Astrocyte of the spinal cord (primary cell): ENCODE results near the gene MX1.

Source experiments
- DNase-seq: peaks from one replicate; pipeline ENCODE4 v3.0.0; 2011; ENCODE audit warnings: low read depth, low spot score
- H3K4me3 ChIP-seq: 2 replicates; pipeline ENCODE4 v1.5.1; 2011; ENCODE audit warnings: low read depth, mild to moderate bottlenecking, low read length, moderate library complexity
- in situ Hi-C: cut with HindIII; loops from 2 replicates; pipeline ENCODE4 v1.10.0; 2017; ENCODE audit warnings: low sequenced_read_pairs
- TF ChIP-seq, protein P1 (sequence below): IDR thresholded peaks from 2 replicates; pipeline ENCODE4 v1.5.1; 2012; ENCODE audit warnings: low read depth, mild to moderate bottlenecking, low read length, inconsistent platforms

MX1 gene

DNA sequence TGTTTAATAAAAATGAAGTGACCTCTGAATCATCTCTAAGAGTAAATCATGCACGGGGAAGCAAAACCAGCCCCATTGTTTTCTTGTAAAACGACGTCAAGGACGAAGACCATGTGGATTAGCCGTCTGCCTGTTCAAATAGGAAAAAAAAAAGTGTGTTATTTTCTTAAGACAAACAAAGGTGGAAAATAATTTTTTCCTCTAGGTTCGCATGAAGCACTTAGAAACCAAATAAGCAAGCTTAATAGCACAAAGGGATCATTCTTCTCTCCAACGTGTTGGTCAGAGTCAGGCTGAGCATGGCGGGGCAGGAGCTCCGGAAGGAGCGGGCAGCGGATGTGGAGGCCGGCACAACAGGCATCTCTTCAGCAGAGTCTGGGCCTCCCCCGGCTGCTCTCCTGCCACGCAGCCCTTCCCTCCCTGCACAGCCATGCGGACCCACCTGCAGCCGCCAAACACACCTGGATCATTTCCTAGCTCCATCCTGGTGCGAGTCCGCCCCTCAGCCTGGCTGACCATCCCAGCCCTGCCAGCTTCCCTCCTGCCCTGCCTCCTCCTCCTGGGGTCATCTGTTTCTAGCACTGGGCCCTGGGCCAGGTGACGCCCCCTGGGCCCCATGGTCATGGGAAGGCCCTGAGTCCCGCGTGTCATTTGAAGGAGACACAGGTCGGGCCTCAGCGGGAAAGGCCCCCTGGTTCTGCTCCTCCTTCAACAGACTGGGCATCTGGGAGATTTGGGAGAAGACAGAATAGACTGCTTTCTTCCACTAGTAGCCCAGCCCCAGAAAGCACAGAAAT, 40.2 kb downstream of the MX1 start:
- in situ Hi-C loops = no loop called here
- TF ChIP-seq, protein P1, sequence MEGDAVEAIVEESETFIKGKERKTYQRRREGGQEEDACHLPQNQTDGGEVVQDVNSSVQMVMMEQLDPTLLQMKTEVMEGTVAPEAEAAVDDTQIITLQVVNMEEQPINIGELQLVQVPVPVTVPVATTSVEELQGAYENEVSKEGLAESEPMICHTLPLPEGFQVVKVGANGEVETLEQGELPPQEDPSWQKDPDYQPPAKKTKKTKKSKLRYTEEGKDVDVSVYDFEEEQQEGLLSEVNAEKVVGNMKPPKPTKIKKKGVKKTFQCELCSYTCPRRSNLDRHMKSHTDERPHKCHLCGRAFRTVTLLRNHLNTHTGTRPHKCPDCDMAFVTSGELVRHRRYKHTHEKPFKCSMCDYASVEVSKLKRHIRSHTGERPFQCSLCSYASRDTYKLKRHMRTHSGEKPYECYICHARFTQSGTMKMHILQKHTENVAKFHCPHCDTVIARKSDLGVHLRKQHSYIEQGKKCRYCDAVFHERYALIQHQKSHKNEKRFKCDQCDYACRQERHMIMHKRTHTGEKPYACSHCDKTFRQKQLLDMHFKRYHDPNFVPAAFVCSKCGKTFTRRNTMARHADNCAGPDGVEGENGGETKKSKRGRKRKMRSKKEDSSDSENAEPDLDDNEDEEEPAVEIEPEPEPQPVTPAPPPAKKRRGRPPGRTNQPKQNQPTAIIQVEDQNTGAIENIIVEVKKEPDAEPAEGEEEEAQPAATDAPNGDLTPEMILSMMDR = no peak
- H3K4me3 ChIP-seq = no peak overlapping the region
- no peak for DNase-seq

DNA sequence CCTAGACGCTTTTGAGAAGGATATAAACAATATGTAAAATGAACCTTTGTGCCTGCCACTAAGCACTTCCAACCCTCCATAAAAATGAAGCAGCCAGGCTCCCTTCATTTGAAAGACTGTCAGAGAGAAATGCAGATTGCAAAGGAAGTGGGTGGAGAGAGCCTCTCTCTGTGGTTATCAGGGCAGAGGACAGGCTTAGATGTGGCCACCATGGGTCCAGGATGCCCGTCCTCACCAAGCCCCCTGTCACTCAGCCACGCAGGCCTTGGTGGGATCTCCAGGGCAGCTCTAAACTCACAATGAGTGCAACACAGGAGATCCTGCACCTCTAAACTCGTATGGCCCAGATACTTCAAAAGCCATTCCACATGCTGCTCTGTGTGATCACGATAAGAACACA, 44.0 kb downstream of the MX1 start:
- TF ChIP-seq, protein P1 = no peak
- no peak overlapping the region for H3K4me3 ChIP-seq
- in situ Hi-C loops = no loop called here
- no peak for DNase-seq

DNA sequence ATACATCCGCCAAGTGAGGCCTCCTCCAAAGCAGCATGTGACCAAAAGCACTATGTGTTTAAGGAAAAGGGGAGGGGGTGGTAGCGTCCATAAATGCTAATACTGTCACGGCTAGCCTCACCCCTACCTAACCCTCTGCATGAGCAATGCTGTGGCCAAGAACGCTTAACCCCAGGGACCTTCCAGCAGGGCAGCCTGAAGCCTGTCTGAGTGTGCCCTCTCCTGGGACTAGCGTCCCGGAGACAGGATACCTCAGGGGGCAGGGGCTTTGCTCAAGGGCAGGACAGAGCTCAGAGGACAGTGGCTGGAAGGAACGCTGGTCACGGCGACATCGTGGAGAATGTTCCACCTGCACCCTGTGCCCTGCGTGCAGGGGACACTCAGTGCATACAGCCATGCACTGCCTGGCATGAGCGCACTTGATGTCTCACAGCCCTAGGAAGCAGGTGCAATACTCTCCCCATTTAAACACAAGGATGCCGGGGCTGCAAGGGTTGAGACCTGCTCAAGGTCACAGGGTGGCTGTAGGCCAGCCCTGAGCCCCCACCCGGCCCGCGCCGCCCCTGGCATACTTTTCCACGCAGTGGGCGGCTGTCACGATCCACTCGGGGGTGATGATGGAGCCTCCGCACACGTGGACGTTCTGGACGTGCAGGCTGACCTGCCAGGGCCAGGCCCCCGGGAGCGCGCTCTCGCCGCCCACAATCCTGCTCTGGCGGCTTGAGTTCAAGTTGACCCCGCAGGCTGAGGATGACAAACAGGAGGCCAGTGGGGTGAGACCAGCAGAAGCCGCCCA, 46.9 kb downstream of the MX1 start:
- H3K4me3 ChIP-seq = no peak overlapping the region
- in situ Hi-C loops = no loop called here
- TF ChIP-seq, protein P1 = no peak
- no peak for DNase-seq

DNA sequence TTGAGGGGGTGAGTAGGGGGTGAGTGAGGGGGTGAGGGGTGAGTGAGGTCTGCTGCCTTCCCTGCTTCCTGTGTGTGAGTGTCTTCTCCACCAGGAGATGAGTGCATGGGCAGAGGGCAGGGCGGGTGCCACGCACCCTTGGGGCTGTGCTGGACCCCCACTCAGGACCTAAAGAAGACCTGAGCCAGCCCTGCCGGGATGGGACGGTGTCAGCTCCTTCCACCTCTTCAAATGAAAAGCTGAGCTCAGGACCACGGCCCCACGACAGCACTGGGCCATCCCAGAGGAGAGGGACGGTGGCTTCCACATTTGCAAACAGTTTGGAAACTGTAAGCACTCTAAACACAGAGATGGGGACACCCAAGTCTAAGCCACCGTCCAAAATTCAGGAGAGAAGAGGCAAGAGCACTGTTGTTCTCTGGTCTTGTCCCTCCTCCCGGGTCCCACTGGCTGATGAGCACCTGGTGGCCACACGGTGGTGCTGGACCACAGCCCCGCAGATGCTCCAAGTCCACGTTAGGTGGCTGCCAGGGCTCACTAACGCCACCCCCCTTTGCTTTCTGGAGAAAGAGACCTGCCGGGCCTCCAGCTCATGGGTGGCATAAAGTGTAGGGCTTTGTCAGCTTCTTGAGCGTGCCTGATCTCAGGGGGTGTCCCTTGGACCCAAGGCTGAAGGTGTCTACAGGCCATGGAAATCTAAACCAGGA, 49.8 kb downstream of the MX1 start:
- TF ChIP-seq, protein P1 = no peak
- in situ Hi-C loops = no loop called here
- no peak overlapping the region for H3K4me3 ChIP-seq
- DNase-seq = no peak

DNA sequence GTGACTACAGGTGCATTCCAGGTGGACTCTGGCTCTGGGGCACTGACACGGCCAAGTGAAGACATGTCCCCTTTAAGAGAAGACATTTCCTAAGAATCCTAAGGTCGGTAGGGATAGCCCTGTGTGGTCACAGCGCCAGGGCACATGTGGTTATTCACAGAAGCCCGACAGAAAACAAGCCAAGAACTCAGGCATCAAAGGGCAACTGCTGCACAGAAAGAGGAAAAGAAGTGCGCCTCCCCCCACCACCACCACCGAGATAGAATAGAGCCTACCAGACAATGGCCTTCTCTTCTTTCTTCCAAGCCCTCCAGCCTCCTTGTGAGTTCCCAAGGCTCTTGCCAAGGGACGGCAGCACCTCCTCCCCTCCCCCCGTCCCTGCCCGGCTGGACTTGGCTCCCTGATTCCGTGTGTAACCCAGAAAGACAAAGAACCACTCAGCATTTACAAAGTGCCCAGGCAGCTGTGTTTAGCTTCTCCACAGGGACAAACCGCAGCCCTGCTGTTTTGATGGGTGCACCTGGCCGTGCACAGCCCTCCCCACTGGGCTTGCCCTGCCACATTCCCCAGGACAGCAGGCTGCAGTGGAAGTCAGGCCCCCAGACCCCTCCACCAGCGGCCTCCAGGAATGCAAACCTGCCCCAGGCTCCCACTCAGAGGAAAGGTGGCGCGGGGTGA, 51.7 kb downstream of the MX1 start:
- peak; percentile 44 for DNase-seq
- in situ Hi-C loops = no loop called here
- H3K4me3 ChIP-seq = no peak overlapping the region
- TF ChIP-seq, protein P1 = no peak
